ENCODE data around the gene SPOP. TPM values are rescaled to one million over a fixed set of nuclear protein-coding genes. Genes with fewer than 3 reads are reported as not detected.
"Not testable (repeated sequence)": the region's sequence is repeated elsewhere in the genome, so short reads cannot be mapped to it uniquely, and the experiment has no call there.

The SPOP gene
- total and polyA plus RNA-seq, 2 experiments from 2014 or later: 51.2 to 65.7 TPM

DNA sequence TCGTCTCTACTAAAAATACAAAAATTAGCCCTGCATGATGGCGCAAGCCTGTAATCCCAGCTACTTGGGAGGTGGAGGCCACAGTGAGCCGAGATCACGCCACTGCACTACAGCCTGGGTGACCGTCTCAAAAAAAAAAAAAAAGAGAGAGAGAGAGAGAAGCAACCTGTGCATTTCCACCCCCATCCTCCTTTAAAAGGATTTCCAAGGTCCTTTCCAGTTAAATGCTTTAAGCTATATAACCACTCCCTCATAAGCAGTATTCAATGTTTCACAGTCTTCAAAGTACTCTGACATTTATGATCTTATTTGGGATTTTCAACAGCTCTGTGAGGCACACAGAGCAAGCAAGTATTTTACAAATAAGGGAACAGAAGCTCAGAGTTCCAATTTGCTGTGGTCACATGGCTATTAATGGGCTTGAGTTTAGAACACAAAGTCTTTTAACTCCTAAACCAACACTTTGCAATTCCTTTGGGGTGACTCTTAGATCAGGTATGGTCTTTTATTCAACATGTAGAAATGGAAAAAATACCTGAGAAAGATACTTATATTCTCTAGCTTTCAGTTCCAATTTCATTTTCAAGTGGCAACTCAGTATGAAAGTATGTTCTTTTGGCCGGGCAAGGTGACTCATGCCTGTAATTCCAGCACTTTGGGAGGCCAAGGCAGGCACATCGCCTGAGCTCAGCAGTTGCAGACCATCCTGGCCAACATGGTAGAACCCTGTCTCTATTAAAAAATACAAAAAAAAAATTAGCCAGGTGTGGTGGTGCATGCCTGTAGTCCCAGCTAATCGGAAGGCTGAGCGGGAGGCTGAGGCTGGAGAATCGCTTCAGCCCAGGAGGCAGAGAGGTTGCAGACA, 31.3 kb downstream of the SPOP start:
- Histone ChIP-seq H3K79me2 (peaks cover 83% of the 10 kb centered on the region), H4K20me1 (ENCODE audit: insufficient read depth, poor library complexity, severe bottlenecking) (peaks cover 9% of the 10 kb centered on the region)

DNA sequence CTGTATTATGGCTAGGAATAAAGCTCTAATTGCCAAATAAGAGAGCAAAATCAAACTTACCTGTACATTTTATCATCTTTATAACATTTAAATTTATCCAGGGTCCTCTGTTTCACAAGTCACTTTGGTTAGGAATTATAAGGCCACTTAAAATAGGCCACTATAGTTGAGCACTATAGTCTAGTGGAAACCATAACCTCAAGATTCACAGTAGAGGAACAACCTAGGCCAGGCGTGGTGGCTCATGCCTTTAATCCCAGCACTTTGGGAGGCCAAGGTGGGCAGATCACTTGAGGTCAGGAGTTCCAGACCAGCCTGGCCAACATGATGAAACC, 31.9 kb downstream of the SPOP start:
- WGBS (ENCODE audit: low lambda C conversion rate, missing lambda C conversion rate): 62% methylated on average over 1 of the region's 1 CpG
- H3K4me1 ChIP-seq (ENCODE audit: insufficient read depth); H3K4me3 ChIP-seq; H3K27me3 ChIP-seq; DNase-seq (ENCODE audit: low spot score); H3K9me3 ChIP-seq (ENCODE audit: low read depth); H3K9me2 ChIP-seq (replicated peaks; ENCODE audit: insufficient read depth); H3K36me3 ChIP-seq (replicated peaks; ENCODE audit: insufficient read depth, low read depth); H4K20me1 ChIP-seq (ENCODE audit: insufficient read depth, poor library complexity, severe bottlenecking); H2AFZ ChIP-seq: not testable (repeated sequence)
- Histone ChIP-seq H3K27ac (peak overlapping the region; percentile 79), H3K79me2 (peaks cover 82% of the 10 kb centered on the region), H3K4me2 (peak overlapping the region; percentile 64)

More for the DNA sequence above, 31.3 kb downstream of the SPOP start:
- WGBS (ENCODE audit: low lambda C conversion rate, missing lambda C conversion rate): 70% methylated on average over 10 of the region's 10 CpGs
- Histone ChIP-seq H3K4me3 (no peak overlapping the region), H3K27me3 (no peaks in the 10 kb centered on the region), H2AFZ (no peak overlapping the region), H3K36me3 (replicated peaks; ENCODE audit: insufficient read depth, low read depth) (no peaks in the 10 kb centered on the region), H3K27ac (peak overlapping the region; percentile 79), H3K4me2 (peak overlapping the region; percentile 64), H3K9me3 (ENCODE audit: low read depth) (no peaks in the 10 kb centered on the region), H3K9me2 (replicated peaks; ENCODE audit: insufficient read depth) (no peaks in the 10 kb centered on the region), H3K4me1 (ENCODE audit: insufficient read depth) (peaks cover 10% of the 10 kb centered on the region)
- TF ChIP-seq, protein P1, sequence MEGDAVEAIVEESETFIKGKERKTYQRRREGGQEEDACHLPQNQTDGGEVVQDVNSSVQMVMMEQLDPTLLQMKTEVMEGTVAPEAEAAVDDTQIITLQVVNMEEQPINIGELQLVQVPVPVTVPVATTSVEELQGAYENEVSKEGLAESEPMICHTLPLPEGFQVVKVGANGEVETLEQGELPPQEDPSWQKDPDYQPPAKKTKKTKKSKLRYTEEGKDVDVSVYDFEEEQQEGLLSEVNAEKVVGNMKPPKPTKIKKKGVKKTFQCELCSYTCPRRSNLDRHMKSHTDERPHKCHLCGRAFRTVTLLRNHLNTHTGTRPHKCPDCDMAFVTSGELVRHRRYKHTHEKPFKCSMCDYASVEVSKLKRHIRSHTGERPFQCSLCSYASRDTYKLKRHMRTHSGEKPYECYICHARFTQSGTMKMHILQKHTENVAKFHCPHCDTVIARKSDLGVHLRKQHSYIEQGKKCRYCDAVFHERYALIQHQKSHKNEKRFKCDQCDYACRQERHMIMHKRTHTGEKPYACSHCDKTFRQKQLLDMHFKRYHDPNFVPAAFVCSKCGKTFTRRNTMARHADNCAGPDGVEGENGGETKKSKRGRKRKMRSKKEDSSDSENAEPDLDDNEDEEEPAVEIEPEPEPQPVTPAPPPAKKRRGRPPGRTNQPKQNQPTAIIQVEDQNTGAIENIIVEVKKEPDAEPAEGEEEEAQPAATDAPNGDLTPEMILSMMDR (IDR thresholded peaks at IDR 0.05; ENCODE audit: poor library complexity): no peak
- TF ChIP-seq EZH2 (IDR thresholded peaks at IDR 0.05; ENCODE audit: borderline replicate concordance) (no peak), EZH2phosphoT487 (IDR thresholded peaks at IDR 0.05; ENCODE audit: low read depth, severe bottlenecking, unreplicated experiment) (no peak)
- DNase-seq (ENCODE audit: low spot score): peak; percentile 27

DNA sequence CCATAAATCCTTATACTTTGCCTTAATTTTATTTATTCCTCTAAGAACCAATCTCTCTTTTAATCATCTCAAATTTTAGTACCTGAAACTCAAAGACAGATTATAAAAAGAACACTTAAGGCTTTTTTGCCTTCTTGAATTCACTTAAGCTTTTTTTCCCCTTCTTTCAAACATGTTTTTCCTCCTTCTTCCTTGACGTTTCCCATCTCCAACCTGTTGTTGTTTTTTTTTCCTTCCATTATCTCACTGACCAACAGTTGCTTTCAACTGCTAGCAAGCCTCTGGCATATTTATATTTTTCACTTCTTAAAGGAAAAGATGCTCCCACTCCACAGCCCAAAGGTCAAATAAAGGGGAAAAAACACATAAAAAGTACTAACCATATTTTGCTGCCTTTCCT, 32.2 kb downstream of the SPOP start:
- Histone ChIP-seq H3K4me2 (peak overlapping the region; percentile 64), H2AFZ (no peak overlapping the region), H3K36me3 (replicated peaks; ENCODE audit: insufficient read depth, low read depth) (no peaks in the 10 kb centered on the region), H3K4me3 (no peak overlapping the region), H3K9me2 (replicated peaks; ENCODE audit: insufficient read depth) (no peaks in the 10 kb centered on the region), H3K9me3 (ENCODE audit: low read depth) (no peaks in the 10 kb centered on the region), H3K79me2 (peaks cover 80% of the 10 kb centered on the region), H3K4me1 (ENCODE audit: insufficient read depth) (peaks cover 10% of the 10 kb centered on the region), H3K27ac (peak overlapping the region; percentile 79), H4K20me1 (ENCODE audit: insufficient read depth, poor library complexity, severe bottlenecking) (peaks cover 6% of the 10 kb centered on the region), H3K27me3 (no peaks in the 10 kb centered on the region)
- TF ChIP-seq EZH2 (IDR thresholded peaks at IDR 0.05; ENCODE audit: borderline replicate concordance): no peak
- no peak for TF ChIP-seq EZH2phosphoT487 (IDR thresholded peaks at IDR 0.05; ENCODE audit: low read depth, severe bottlenecking, unreplicated experiment)
- TF ChIP-seq, protein P1 (IDR thresholded peaks at IDR 0.05; ENCODE audit: poor library complexity): no peak
- no peak for DNase-seq (ENCODE audit: low spot score)
- 43% methylated on average over 1 of the region's 1 CpG for WGBS (ENCODE audit: low lambda C conversion rate, missing lambda C conversion rate)

DNA sequence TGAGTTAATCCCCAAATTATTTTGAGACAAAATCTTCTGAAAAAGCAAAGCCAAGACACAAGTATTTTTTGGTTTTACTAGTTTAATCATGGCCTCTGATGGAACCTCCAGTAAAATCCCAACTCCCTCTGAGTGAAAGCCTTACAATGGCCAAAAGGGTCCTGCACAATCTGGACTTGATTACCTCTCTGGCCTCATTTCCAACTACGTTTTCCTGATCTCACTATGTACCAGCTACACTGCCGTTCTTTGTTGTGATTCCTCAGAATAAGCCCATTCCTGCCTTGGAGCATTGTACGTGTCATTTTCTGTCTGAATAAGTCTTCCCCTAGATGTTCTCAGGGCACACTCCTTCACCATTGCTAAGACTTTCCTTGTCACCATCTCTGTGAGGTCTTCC, 37.3 kb downstream of the SPOP start:
- Histone ChIP-seq H3K4me3 (no peak overlapping the region), H3K27me3 (no peaks in the 10 kb centered on the region), H3K27ac (peak overlapping the region; percentile 18), H3K9me2 (replicated peaks; ENCODE audit: insufficient read depth) (no peaks in the 10 kb centered on the region), H3K36me3 (replicated peaks; ENCODE audit: insufficient read depth, low read depth) (no peaks in the 10 kb centered on the region), H3K4me2 (no peak overlapping the region), H2AFZ (no peak overlapping the region), H3K79me2 (peaks cover 96% of the 10 kb centered on the region), H3K9me3 (ENCODE audit: low read depth) (no peaks in the 10 kb centered on the region), H3K4me1 (ENCODE audit: insufficient read depth) (no peaks in the 10 kb centered on the region), H4K20me1 (ENCODE audit: insufficient read depth, poor library complexity, severe bottlenecking) (peaks cover 6% of the 10 kb centered on the region)
- 82% methylated on average over 3 of the region's 3 CpGs for WGBS (ENCODE audit: low lambda C conversion rate, missing lambda C conversion rate)
- TF ChIP-seq, protein P1 (IDR thresholded peaks at IDR 0.05; ENCODE audit: poor library complexity): no peak
- TF ChIP-seq EZH2phosphoT487 (IDR thresholded peaks at IDR 0.05; ENCODE audit: low read depth, severe bottlenecking, unreplicated experiment) (no peak), EZH2 (IDR thresholded peaks at IDR 0.05; ENCODE audit: borderline replicate concordance) (no peak)
- no peak for DNase-seq (ENCODE audit: low spot score)
